HG03457 (cell line): ENCODE measurements around the gene S100A9.

Experiments used
- ATAC-seq: cut with Tn5 transposase; IDR thresholded peaks from one replicate; pipeline ENCODE4 v1.9.1; 2021; ENCODE audit warnings: moderate number of reproducible peaks; ENCODE audit not compliant: unreplicated experiment

S100A9 gene

DNA sequence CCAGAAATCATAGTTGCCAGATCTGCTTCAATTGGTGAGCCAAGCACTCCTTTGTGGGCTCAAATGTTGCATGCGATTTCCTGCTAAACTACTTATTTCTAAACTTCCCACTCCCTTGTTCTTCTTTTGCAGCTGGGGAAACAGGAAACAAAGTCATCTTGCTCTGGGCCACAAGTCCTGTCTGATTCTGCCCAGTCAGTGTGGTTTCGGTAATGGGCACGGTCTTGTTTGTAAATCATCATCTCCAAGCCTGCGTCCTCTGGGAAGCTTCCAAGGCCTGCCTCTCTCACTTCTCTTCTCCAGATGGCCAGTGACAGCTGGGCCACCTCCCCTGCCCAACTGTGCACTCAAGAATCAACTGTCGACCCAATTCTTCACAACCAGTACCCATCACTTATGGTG lies 28.8 kb downstream of the S100A9 start:
- ATAC-seq, result no peak

DNA sequence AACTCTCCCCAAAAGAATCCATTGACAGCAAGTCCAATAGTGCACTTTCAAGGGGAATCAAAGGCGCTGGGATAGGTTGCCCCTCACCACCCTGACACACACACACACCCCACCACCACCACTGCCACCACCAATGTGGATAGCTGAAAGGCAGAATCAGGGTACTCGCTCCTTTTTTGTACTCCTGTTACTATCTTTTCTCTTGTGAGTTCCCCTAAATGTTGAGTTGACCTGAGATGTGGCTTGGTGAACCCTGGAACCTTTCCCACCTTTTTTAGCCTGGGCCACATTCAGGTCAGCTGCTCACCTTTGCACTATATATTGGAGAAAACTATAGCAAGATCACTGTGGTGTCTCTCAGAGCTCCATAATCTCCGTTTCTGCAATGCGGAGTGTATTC lies 29.3 kb downstream of the S100A9 start:
- ATAC-seq, result no peak

DNA sequence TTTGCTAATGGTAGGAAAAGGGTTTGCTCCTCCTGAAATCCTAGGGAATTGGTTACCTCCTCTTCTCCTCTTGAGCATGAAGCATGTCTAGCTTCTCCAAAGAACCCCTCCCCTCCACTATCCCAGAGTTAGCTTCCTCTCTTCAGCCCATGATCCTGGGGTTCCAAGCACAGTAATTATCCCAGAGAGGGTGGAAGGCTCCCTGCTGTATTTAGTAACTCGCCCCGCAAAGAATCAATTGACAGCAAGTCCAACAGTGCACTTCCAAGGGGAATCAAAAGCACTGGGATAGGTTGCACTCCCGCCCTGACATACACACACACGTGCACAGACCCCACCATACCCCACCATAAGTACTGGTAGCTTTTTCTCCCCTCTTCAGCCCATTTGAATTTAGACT lies 30.1 kb downstream of the S100A9 start:
- no peak for ATAC-seq

DNA sequence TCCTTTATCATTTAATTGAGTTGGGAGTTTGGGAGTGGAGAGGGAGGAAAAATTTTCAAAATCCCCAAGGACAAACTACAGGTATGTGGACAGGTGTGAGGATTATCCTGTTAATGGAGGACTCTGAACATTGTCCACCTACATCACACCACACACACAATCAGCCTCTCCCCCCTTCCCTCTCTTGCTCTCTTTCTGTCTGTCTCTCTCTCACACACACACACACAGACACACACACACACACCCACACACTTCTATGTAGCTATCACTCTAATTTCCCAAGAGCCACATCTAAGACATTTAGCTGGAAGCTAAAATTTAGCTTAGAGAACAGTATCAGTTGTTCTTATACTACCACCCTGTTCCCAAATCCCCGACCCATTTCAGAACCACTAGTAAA lies 31.7 kb downstream of the S100A9 start:
- no peak for ATAC-seq

DNA sequence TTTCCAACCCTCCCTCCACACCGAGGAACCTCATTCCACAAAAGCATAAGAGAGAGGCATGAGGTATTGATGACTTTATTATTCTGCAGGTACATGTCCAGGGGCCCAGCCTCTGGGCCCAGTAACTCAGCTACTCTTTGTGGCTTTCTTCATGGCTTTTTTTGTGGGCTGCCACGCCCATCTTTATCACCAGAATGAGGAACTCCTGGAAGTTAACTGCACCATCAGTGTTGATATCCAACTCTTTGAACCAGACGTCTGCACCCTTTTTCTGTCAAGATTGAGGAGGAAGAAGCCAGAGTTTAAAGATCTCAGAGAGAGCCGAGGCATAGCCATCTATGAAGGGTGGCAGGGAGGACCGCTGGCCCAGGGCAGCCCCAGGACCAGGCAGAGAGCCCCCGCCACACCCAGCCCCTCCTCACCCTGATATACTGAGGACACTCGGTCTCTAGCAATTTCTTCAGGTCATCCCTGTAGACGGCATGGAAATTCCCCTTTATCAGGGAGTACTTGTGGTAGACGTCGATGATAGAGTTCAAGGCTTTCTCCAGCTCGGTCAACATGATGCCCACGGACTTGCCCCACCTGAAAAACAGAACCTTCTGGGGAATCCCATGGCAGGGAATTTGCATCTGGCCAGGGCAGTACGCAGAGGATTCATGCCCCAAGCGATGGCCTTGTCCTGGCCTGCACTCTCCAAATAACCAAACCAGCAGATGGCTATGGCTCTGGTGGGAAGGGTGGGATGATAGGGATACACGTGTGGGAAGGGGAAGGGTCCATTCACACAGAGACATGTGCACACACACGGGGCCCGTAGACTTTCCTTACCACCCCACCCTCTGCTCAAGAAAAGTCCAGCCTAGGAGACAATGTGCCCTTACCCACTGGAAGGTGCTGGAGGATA lies 32.6 kb downstream of the S100A9 start:
- ATAC-seq, result no peak

DNA sequence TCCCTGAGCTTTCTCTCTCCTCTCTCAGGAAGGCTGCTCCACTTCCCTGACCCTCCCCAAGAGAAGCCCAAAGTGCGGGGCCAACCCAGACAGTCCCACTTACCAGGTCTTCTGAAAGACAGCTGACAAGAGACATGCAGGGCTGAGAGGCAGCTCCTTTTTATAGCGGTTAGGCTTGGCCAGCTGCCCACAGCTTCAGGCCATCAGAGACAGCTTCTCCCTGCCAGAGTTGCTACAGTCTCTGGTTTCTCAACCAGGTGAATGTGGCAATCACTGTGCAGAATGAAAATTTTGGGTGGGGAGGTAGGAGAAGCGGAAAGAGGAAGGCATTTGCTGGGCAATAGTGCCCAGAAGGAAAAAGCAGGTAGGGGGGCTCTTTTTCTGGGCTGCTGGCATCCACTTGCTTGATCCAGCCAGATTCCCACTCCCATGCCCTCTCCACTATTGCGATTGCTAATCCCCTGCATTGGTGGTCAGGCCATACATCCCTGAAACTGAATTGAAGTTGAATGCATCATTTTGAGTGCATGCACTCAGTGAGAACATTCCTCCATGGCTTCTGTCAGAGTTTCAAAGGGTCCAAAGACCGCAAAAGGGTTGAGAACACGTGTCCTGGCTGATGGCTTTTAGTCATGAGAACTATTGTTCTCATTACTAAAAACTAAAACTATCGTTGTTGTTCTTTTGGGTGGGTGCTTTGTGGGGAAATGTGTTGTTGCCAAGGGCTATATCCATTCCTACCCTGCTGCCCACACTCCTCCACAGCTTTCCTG lies 33.5 kb downstream of the S100A9 start, which contains the start of gene S100A8:
TSS of gene S100A8 (minus strand) at position 136 of the 773 bp plus-strand sequence. CDS start 538 bp downstream, outside the sequence.
- no peak for ATAC-seq

DNA sequence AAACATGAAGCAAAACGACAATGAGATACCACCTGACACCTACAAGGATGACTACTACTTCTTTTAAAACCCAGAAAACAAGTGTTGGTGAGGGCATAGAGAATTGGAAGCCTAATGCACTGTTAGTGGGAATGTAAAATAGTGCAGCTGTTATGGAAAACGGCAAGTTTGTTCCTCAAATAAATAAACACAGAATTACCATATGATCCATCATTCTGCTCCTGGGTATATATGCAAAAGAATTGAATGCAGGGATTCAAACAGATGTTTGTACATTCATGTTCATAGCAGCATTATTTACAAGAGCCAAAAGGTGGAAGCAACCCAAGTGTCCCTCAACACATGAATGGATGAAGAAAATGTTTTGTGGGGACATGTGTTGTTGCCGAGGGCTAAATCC lies 34.6 kb downstream of the S100A9 start:
- ATAC-seq, result no peak

DNA sequence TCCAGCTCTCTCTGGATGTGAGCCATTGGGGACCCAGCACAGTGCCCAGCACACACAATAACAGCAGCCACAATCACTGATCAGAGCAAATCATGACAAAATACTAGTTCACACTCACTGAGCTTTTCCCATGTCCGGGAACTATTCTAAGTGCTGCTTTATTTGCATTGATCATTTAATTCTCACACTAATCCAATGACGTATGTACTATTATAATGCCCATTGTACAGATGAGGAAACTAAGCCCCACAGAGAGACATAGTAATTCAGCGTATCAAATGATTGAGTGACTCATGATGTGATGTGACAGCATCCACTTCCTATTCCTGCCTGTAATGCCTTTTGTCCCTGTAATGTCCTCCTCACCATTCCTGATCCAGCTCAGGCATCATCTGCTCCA lies 35.2 kb downstream of the S100A9 start:
- ATAC-seq, result no peak

DNA sequence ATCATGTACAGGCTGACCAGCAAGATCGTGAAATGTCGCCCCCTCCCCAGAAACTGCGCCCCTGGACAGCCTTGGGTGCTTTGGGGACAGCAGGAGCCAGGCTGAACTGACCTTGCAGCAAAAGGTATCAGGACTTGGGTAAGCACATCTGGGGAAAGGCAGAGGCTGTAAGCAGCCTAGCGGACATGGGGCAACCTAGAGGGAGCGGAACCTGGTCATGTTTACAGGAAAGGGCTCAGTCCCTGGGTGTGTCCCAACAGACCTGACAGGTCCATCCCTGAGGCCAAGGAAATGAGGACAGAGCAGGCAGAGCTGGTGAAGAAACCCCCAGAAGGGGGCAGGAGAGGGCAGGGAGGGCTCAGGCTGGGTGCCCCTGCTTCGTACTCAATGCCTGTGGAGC lies 36.3 kb downstream of the S100A9 start:
- no peak for ATAC-seq

DNA sequence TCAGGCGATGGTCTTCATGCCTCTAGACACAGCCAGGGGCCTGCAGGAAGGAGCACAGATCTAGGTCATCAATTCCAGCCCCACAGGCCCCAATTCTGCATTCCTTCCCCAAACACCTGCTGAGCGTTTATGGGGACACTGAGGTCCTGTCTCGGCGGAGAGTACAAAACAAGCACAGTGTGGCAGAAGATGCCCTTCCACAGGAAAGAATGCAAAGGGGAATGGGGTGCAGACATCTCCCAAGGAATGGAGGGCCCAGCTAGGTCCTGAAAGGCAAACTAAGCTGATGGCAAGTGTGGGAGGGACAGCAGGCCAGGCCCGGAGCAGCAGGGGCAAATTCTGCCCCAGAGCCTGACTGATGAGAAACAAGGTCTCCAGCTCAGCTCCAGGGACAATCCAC lies 36.7 kb downstream of the S100A9 start:
- ATAC-seq, result no peak

DNA sequence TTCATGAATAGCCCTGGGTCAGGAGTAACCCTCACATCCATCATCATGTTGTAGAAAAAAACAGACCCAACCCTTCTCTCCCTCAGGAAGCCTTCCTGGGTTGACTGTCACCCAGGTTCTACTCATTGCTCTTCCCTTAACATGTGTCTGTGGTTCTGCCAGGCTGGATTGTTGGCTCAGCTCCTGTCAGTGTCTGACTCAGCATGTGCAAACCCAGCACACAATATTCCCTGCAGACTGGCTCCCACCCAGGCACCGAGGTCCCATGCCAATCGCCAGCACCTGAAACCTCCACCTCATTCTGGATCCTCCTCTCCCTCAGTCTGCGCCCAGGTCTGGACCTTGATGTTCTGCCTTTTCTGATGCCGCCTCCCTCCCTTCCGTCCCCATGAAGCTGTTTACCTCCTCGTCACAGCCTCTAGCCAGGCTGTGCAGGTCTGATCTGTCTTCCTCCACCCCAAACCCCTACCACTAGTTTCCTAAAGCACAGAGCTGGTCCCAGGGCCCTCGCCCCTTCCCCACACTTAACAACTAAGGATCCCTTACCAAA lies 37.6 kb downstream of the S100A9 start:
- ATAC-seq, result no peak

DNA sequence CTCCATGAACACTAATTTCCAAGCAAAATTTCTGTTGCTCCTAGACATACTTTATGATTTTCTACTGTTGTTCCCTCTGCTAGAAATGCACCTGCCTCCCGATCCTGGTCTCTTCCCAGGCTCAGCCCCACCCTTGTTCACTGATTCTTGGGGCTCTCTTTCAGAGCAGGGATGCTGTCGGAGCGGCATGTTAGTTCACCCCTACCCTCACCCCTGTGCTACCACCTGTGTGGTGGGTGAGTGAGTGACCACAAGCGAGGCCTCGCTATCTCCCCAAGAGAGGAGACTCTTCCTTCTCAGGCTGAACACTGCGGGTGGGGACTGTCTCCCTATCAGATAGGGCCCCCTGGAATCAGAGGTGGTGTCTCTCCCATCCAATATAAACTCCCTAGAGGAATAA lies 38.1 kb downstream of the S100A9 start:
- ATAC-seq, result no peak

DNA sequence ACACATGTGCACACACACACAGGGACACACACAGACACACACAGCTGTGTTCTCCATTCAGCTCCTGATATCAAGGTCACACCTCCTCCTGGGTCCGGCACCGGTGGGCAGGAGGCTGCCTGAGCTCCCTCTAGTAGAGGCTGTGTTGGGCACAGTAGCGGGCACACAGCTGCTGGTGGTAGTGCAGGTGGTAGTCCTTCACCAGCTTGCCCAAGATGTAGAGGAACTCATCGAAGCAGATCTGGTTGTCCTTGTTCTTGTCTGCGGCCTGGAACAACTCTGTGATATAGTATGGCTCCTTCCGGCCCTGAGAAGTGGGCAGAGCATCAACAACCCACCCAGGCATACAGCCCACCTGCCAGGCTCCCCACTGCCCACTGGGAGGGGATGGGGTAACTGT lies 38.8 kb downstream of the S100A9 start:
- no peak for ATAC-seq

DNA sequence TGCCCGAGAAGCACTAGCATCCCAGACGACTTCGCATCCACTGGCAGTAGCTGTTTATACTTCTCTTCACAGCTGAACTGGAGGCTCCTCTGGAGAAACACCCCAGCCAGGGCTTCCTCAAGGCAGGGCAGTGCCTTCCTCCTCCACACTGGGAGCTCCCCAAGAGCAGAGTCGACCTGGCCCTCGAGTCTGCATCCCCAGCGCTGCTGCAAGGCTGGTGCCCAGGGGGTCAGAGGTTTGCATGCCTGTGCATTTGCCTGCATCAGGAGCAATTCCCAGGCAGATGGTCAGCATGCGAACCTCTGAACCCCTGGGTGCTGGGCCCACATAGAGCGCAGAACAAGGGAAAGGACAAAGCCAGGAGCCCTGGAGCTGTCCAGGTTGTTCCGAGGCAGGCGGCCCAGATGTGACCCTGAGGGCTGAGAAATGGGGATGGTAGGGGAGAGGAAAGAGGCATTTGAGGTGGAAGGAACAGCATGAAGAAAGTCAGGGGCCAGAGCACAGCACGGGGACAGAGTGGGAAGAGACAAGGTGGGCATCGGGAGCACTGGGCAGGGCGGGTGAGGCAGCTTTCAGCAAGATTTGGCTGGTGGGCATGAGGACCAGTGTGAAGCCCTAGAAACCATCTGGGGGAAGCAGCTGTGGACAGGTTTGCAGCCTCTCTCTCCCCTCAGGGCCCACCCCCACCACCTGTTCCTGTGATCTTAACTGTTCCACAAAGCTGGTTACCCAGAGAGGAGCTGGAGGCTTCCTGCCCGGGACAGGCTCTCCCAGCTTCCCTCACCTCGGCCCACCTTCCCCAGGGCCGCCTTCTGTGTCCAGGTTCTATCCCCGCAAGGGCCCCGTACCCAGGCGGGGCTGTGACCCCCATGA lies 39.6 kb downstream of the S100A9 start:
- ATAC-seq, result no peak

DNA sequence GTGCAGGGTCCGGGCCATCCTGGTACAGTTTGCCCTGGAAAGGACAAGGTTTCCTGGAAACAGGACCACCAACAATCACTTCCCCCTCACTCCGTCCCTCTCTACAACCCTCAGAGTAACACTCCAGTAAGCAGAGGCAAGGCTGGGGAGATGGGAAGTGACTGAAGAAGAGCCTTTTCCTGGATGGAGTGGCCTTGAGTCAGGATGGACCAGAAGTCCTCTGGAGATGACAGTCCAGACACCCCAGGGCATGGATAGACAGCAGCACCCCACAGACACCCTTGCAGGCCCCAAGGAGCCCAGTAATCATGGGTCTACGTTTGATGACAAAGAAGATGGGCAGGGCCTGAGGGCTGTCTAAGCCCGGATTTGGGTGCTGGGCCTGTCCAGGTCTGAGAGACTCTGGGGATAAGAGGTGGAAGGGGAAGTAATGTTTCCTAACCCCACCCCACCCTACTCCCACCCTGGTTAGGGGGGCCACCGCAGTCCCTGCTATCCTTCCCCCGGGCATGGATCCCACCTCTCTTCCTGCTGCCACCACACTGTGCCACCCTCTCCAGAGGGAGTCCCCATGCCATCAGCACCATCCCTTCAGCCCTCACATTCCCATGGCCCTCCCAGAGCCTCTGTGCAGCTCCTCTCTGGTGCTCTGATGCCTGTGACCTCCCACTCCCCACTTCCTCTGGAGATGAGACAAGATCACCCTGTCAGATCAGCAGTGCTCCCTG lies 40.4 kb downstream of the S100A9 start:
- no peak for ATAC-seq

DNA sequence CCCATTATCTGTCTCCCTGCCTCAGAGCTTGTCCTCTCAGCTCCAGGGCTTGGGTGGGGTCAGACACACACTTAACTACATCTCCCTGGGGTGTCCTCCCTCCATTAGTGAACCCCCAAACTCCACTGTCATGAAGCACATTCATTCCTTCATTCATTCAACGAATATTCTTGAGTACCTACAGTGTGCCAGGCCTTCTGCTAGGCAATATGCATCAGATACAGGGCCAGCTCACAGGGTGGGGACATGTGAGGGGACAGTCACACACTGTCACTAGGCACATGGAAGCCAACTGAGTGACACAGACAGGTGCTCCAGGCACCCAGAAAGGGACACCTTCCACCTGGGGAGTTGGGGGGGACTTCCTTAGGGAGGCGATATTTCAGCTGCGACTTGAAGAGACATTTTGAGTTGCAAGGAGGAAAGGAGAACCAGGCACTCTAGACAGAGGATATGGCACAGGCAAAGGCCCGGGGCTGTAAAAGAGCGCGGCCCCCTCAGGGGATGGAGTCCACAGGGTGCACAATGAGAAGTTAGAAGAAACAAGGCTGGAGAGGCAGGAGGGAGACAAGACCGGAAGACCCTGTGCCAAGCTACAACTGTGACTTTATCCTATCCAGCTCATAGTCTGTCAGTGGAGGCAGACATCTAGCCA lies 41.9 kb downstream of the S100A9 start:
- ATAC-seq, result no peak

DNA sequence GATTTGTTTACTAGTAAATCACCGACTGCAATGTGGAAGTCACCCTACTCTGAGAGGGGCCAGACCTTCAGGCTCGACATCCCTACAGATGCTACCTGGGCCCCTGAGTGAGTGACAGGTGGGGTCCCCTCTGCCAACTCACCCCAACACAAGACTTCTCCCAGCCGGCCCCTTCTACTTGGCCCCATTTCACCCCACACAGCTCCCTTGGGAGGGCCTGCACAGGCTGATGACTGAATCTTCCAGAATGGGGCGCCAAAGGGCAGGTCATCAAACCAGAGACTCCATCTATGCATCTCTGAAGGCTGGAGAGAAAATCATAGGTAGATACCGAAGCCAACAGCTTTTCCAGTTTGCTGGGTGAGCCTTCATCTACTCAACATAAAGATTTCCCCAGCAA lies 42.6 kb downstream of the S100A9 start:
- no peak for ATAC-seq

DNA sequence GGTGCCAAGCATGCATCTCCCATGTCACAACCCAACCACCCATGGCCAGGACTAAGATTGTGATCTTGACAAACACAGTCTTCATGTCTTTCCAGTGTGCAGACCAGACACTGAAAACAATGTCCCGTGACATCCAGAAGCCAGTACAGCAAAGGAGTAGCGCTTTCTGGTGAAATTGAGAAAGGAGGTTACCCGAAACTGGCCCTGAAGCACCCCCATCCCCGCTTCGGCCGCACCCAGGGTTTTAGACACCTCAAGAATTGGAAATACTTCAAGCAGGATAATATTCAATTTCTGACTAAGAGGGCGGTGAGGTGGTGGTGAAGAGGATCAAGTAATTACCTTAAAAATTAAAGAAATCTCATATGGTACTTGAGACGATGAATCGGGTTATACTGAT lies 43.8 kb downstream of the S100A9 start:
- no peak for ATAC-seq

DNA sequence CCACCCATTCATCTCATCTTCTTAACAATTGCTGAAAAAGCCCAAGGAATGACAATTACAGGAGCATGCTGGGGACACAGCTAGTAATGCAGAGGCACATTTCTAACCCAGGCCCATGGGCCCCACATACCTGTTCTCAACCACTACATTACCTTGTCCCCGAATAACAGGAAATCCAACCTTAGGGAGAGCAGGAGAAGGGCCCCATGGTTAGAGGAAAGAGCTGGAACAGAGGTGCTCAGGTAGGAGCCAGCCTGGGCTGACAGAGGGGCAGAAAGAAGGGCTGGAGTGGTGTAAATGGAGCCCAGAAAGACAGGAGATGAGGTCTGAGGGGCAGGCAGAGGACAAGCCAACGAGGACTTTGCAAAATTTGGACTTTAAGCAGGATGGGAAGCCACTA lies 44.6 kb downstream of the S100A9 start:
- ATAC-seq, result no peak
